WTC11 (cell line): ENCODE data around the gene B4GALT3.

Experiments
- CBFB ChIP-seq: sonication (generic); formaldehyde crosslinking; IDR thresholded peaks from 2 replicates; pipeline ENCODE4 v1.8.1; 2022; ENCODE audit warnings: mild to moderate bottlenecking, low read depth, missing genetic modification reagents
- CREM ChIP-seq: sonication (generic); formaldehyde crosslinking; IDR thresholded peaks from 2 replicates; pipeline ENCODE4 v1.8.1; 2022; ENCODE audit warnings: mild to moderate bottlenecking, missing genetic modification reagents, moderate library complexity
- CTCF ChIP-seq: fragments of 200-600 bp; IDR thresholded peaks from 2 replicates; pipeline ENCODE4 v1.8.0; 2022; ENCODE audit warnings: antibody characterized with exemption
- ELF4 ChIP-seq: sonication (generic); formaldehyde crosslinking; IDR thresholded peaks from 2 replicates; pipeline ENCODE4 v1.8.1; 2022; ENCODE audit warnings: low read depth, mild to moderate bottlenecking, moderate library complexity, missing genetic modification reagents
- ESRRA ChIP-seq: sonication (generic); formaldehyde crosslinking; IDR thresholded peaks from 2 replicates; pipeline ENCODE4 v1.8.1; 2022; ENCODE audit warnings: mild to moderate bottlenecking, missing genetic modification reagents, borderline replicate concordance
- KAT7 ChIP-seq: sonication (generic); formaldehyde crosslinking; IDR thresholded peaks from 2 replicates; pipeline ENCODE4 v1.8.1; 2023; ENCODE audit warnings: missing genetic modification reagents, mild to moderate bottlenecking, borderline replicate concordance
- MLX ChIP-seq: sonication (generic); formaldehyde crosslinking; IDR thresholded peaks from 2 replicates; pipeline ENCODE4 v1.8.1; 2023; ENCODE audit warnings: mild to moderate bottlenecking, missing genetic modification reagents, moderate library complexity
- NR2C2 ChIP-seq: sonication (generic); formaldehyde crosslinking; IDR thresholded peaks from 2 replicates; pipeline ENCODE4 v1.8.0; 2022; ENCODE audit warnings: mild to moderate bottlenecking, missing genetic modification reagents
- RELA ChIP-seq: sonication (generic); formaldehyde crosslinking; IDR thresholded peaks from 2 replicates; pipeline ENCODE4 v1.8.1; 2022; ENCODE audit warnings: missing genetic modification reagents, mild to moderate bottlenecking, borderline replicate concordance
- SP1 ChIP-seq: sonication (generic); formaldehyde crosslinking; conservative IDR thresholded peaks from 2 replicates; pipeline ENCODE4 v1.8.1; 2022; ENCODE audit warnings: missing genetic modification reagents
- ZNF138 ChIP-seq: sonication (generic); formaldehyde crosslinking; conservative IDR thresholded peaks from 2 replicates; pipeline ENCODE4 v1.8.1; 2022; ENCODE audit warnings: mild to moderate bottlenecking, moderate library complexity, missing genetic modification reagents
- ZNF423 ChIP-seq: fragments of 250-450 bp; sonication (Bioruptor Pico); IDR thresholded peaks from 2 replicates; pipeline ENCODE4 v2.1.2; 2022; ENCODE audit warnings: mild to moderate bottlenecking, moderate library complexity
- TF ChIP-seq, protein P1 (sequence below): sonication (generic); formaldehyde crosslinking; IDR thresholded peaks from 2 replicates; pipeline ENCODE4 v1.8.1; 2023; ENCODE audit warnings: mild to moderate bottlenecking, missing genetic modification reagents
- TF ChIP-seq, protein P2 (sequence below): sonication (generic); formaldehyde crosslinking; IDR thresholded peaks from 2 replicates; pipeline ENCODE4 v1.8.1; 2022; ENCODE audit warnings: low read depth, mild to moderate bottlenecking, moderate library complexity, missing genetic modification reagents, borderline replicate concordance

DNA sequence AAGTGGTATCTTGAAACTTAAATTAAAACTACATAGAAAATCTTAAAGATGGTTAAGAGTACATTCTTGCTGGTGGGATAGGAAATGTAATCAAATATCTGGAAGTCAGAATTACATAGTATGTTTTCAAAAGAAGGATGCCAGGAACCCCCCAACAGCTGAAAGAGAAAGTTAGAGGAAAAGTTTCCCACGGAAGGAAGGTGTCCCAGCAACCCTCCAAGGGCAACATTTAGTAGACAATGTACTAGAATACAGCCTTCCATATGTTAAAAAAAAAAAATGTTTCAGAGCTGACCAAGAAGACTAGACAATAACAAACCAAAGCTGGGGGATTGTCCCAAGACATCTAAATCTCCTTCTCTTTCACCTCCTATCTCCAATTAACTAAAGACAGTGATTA is 47.0 kb downstream of the B4GALT3 start:
- no peak for TF ChIP-seq CTCF
- TF ChIP-seq ZNF423 (CRISPR knock-in tag), result no peak
- no peak for TF ChIP-seq SP1
- TF ChIP-seq, protein P1, sequence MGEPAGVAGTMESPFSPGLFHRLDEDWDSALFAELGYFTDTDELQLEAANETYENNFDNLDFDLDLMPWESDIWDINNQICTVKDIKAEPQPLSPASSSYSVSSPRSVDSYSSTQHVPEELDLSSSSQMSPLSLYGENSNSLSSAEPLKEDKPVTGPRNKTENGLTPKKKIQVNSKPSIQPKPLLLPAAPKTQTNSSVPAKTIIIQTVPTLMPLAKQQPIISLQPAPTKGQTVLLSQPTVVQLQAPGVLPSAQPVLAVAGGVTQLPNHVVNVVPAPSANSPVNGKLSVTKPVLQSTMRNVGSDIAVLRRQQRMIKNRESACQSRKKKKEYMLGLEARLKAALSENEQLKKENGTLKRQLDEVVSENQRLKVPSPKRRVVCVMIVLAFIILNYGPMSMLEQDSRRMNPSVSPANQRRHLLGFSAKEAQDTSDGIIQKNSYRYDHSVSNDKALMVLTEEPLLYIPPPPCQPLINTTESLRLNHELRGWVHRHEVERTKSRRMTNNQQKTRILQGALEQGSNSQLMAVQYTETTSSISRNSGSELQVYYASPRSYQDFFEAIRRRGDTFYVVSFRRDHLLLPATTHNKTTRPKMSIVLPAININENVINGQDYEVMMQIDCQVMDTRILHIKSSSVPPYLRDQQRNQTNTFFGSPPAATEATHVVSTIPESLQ, result no peak
- TF ChIP-seq ELF4 (CRISPR knock-in tag), result no peak
- TF ChIP-seq CBFB, result no peak
- TF ChIP-seq MLX (CRISPR knock-in tag), result no peak
- TF ChIP-seq, protein P2, sequence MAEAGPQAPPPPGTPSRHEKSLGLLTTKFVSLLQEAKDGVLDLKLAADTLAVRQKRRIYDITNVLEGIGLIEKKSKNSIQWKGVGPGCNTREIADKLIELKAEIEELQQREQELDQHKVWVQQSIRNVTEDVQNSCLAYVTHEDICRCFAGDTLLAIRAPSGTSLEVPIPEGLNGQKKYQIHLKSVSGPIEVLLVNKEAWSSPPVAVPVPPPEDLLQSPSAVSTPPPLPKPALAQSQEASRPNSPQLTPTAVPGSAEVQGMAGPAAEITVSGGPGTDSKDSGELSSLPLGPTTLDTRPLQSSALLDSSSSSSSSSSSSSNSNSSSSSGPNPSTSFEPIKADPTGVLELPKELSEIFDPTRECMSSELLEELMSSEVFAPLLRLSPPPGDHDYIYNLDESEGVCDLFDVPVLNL (CRISPR knock-in tag), result no peak
- TF ChIP-seq CREM (CRISPR knock-in tag), result no peak
- TF ChIP-seq ZNF138 (CRISPR knock-in tag), result no peak
- TF ChIP-seq ESRRA (CRISPR knock-in tag), result no peak
- no peak for TF ChIP-seq NR2C2 (CRISPR knock-in tag)
- no peak for TF ChIP-seq RELA (CRISPR knock-in tag)
- TF ChIP-seq KAT7, result no peak
